ENCODE measurements around the gene HSD17B8.

Gene HSD17B8

DNA sequence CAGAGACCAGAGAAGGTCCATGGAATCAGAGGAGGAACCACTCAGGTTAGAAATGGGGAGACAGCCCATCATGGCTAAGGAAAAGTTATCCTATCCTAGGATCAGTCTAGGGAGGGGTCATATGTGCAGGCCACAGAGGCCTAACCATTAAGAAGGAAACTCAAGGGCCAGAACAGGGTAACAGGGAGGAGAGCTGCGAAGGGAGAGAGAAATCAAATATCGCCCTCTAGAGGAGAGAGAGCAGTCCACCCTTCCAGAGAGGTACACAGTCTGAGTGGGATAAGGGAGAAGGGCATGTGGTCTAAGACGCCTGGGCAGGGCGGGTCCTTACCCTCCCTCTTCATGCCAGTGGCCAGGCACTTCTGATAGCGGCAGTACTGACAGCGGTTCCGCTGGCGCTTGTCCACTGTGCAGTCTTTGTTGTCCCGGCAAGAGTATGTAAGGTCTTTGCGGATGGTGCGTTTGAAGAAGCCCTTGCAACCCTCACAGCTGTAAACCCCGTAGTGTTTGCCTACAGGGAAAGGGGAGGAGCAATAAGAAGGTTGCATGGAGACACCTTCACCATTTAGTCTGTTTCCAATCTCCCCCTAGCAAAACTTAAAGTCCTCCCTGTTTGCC lies 6.9 kb upstream of the HSD17B8 start:
- H3K27ac ChIP-seq: peak overlapping the region; percentile 99
- TF ChIP-seq CTCF (conservative IDR thresholded peaks at IDR 0.05): peak; percentile 98

- H3K27ac ChIP-seq: peak overlapping the region; percentile 99
- TF ChIP-seq CTCF (conservative IDR thresholded peaks at IDR 0.05): no peak
Observed at GRCh38 chr6:33198159-33198852, 6.1 kb upstream of the HSD17B8 start.

DNA sequence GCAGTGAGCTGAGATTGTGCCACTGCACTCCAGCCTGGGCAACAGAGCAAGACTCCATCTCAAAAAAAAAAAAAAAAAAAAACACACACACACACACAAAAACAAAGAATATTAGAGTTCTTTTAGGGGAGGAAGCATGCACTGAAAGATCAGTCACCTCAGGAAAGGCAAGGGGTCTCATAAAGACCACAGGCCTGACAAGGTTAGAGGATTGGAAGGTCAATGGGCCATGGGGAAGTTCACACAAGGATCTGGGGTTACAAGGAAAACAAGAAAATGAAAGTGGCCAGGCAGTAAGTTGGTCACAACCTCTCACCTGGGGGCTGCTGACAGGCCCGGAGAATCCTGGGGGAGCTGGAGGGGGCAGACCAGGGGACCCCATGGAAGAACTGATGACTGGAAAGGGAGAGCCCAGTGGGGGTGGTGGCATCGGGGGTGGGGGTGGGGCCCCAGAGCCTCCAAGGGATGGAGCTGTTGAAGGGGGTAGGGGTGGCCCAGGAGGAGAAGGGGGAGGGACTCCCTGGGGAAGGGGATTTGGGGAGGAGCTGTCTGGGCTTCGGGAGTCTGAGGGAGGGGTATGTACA lies 5.5 kb upstream of the HSD17B8 start:
- no peak for TF ChIP-seq CTCF (conservative IDR thresholded peaks at IDR 0.05)
- peak overlapping the region; percentile 99 for H3K27ac ChIP-seq

DNA sequence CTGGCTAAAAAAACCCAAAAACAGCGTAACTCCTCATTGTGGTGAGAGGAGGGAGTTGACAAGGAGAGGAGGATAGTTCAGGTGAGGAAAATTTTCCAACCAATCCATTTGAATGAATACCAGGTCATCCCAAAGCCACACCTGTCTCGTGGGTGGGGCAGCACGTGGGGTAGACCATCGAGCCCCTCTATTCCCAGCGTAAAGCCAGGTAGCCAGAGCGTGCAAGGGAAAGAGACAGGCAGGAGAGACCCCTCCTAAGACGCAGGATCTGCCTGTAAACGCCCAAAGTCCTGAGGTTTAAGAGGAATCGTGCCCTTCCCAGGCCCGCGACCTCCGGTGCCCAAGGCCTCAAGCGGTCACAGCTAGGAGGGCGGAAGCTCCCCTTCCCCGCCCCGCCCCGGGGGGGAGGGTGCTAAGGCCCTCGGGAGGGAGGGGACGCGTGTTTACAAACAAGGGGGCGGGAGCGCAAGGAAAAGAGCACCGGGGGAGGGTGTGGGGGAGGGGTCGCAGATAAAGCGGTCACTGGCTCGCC lies 4.7 kb upstream of the HSD17B8 start:
- peak overlapping the region; percentile 99 for H3K27ac ChIP-seq
- no peak; the same call in 1 of the 2 replicates for TF ChIP-seq CTCF (conservative IDR thresholded peaks at IDR 0.05)

DNA sequence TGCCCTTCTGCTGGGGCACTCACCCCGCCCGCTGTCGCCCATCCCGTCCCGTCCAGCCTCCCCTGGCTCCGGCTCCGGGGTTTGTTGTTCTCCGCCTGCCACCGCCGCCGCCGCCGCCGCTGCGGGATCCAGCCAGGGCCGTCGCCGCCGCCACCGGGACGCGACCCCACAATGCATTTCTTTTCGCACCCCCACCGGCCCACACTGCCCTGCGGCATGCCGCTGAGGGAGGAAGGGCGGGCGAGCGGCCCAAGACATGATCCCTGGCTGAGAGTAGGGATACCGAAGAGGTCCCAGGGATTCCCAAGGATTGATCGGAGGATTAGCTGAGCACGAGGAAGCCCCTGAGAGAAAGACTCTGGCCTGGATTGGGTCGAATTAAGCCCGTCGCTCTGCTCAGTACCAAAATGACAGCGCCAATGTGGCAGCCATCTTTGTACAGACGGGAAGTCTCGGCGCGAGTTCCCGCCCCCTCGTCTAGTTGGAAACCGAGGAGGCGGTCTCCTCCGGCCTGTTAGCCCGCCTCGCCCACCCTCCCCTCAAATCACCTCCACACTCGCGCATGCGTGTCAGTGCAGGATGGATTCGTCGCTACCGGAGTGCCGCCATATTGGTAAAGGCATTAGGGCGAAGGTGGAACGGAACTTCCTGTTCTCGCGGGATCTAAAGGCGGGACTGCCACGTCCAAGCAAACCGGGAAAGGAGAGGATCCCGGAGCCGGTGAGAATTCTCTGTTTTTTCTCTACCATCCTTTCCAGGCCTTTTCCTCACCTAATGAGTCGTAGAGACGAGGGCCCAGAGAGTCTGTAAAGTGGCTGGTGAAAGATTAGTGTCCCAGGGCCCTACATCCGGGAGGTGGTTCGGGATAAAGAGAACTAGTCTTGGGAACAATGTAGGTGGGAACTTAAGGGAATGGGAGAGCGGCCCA lies 4.0 kb upstream of the HSD17B8 start, which contains the start of the genes RXRB and SLC39A7:
TSS of gene RXRB (minus strand) at position 447 of the 928 bp plus-strand sequence. CDS start at position 258, 189 bp downstream.
TSS of gene SLC39A7 (plus strand) at position 649 of the 928 bp plus-strand sequence. CDS start 379 bp downstream, outside the sequence.
- H3K27ac ChIP-seq: peak within 1 kb of the TSS; percentile 99
- no peak for TF ChIP-seq CTCF (conservative IDR thresholded peaks at IDR 0.05)

GRCh38 chr6:33201147-33201545 lies 3.3 kb upstream of the HSD17B8 start:
- H3K27ac ChIP-seq: peak overlapping the region; percentile 99
- peak; percentile 19; the same call in 1 of the 2 replicates for TF ChIP-seq CTCF (conservative IDR thresholded peaks at IDR 0.05)
